ENCODE data around the gene SLC34A3.

The SLC34A3 gene

DNA sequence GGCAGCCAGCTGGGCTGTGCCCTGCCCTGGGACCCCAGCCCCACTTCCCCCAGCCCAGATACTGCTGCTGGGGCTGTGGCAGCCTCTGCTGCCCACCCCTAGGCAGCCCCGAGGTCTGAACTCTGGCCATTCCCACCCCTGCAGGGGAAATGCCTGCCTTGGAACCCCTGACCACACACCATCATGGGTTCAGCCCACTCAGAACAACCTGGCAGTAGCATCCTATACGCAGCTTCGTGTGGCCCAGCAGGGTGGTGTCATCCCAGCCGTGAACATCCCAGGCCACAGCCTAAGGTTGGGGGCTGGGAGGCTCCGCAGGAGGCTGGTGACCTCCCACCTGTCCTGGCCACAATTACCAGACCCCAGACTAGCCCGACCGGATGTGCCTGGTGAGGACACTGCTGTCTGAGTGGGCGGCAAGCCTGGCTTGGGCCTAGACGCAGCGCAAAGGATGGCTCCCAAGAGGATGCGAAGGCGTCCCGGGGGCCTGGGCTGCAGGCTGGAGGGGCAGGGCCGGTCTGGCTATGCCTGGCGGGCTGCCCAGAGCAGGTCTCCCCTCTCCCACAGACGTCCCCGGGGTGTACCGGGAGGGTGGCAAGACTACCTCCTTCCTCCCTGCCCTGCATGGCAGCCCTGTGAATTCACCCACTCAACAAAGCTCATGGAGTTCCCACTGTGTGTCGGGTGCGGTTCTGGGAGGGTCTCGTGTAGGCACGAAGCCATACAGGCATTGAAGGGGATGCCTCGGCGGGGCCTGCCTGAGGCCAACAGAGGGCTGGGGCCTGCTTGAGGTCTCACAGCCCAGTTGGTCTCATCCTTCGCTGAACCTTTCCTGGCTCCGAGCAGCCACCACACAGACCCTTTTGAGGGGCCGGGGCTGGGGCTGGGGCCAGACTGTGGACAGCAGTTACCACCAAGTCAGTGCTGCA is 1.5 kb upstream of the SLC34A3 start:
- Histone ChIP-seq H3K4me3 (replicated peaks; ENCODE audit: low read depth, low read length) (no peak overlapping the region), H3K27me3 (replicated peaks; ENCODE audit: control insufficient read depth, insufficient read depth, low read length) (no peaks in the 10 kb centered on the region; the same call in 1 of the 2 replicates), H3K36me3 (ENCODE audit: control insufficient read depth, insufficient read depth, low read length) (no peaks in the 10 kb centered on the region)
- no peak for TF ChIP-seq CTCF (IDR thresholded peaks at IDR 0.05; ENCODE audit: insufficient read depth, low read length, poor library complexity, severe bottlenecking)
- no peak for DNase-seq (ENCODE audit: extremely low read depth, insufficient read length)

DNA sequence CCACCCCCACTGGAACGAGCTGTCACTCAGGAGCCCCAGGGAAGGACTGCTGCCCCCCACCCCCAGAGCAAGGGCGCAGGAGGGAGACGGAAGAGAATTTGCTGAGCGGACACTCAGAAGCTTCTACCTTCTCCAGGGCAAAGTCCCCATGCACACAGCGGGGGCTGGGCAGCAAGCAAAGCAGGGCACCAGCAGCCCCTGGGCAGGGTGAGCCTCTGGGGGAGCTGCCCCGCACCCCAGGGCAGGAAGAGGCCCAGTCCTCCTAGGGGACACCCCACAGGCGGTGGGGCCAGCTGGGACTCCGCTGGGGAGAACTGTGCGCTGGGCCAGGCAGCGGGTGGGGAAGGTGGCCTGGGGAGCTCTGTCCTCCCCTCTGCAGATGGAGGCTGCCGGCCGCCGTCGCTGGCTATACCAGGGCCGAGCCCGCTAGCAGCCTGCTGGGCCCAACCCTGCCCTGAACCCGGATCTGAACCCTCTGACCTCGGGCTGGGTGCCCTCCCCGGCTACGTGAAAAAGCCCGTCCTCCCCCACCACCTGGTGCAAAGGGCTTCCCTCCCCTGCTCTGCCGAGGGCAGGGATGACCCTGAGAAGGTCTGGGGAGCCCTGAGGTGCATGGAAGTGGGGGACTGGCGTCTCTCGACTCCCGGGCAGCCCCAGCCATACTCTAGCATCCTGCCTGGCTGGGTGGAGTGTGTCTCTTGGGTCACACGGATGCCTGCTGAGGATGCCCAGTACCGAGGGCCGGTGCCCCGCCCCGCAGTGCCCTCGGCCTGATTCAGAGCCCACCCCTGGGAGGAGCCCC is 597 bp upstream of the SLC34A3 start:
- TF ChIP-seq CTCF (IDR thresholded peaks at IDR 0.05; ENCODE audit: insufficient read depth, low read length, poor library complexity, severe bottlenecking): no peak
- Histone ChIP-seq H3K36me3 (ENCODE audit: control insufficient read depth, insufficient read depth, low read length) (no peaks in the 10 kb centered on the region), H3K27me3 (replicated peaks; ENCODE audit: control insufficient read depth, insufficient read depth, low read length) (no peaks in the 10 kb centered on the region; the same call in 1 of the 2 replicates), H3K4me3 (replicated peaks; ENCODE audit: low read depth, low read length) (no peak overlapping the region)
- DNase-seq (ENCODE audit: extremely low read depth, insufficient read length): no peak

DNA sequence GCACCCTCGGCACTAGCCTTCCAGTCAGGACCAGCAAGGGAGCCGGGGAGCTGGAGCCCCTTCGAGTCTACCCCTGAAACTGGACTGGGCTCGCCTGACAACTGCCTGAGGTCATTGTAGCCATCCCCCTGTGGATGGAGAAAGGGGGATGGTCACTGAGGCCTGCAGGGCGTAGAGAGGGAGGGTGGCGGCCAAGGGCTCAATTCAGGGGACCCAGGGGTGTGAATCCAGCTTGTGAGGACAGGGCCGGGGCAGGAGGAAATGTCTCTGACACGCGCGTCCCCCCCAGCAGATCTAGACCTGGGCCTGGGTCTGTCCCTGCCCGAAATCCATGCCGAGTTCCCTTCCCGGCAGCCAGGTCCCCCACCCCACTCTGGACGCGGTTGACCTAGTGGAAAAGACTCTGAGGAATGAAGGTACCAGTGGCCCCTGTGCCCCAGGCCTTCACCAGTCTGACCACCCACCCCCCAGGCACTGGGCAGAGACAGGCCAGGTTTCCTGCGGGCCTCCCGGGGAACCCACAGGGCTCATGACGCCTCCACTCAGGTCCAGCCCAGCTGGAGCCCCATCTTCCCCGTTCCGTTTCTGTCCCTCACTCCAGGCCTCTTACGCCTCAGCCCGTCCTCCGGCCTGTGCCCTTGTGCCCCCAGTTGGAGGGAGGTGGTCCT is 805 bp downstream of the SLC34A3 start:
- H3K4me3 ChIP-seq (replicated peaks; ENCODE audit: low read depth, low read length): no peak overlapping the region
- no peak for DNase-seq (ENCODE audit: extremely low read depth, insufficient read length)
- H3K27me3 ChIP-seq (replicated peaks; ENCODE audit: control insufficient read depth, insufficient read depth, low read length): no peaks in the 10 kb centered on the region; the same call in 1 of the 2 replicates
- no peaks in the 10 kb centered on the region for H3K36me3 ChIP-seq (ENCODE audit: control insufficient read depth, insufficient read depth, low read length)
- no peak for TF ChIP-seq CTCF (IDR thresholded peaks at IDR 0.05; ENCODE audit: insufficient read depth, low read length, poor library complexity, severe bottlenecking)

GRCh38 chr9:137232101-137232500 is 1.4 kb downstream of the SLC34A3 start:
- Histone ChIP-seq H3K4me3 (replicated peaks; ENCODE audit: low read depth, low read length) (no peak overlapping the region), H3K36me3 (ENCODE audit: control insufficient read depth, insufficient read depth, low read length) (no peaks in the 10 kb centered on the region), H3K27me3 (replicated peaks; ENCODE audit: control insufficient read depth, insufficient read depth, low read length) (no peaks in the 10 kb centered on the region; the same call in 1 of the 2 replicates)
- DNase-seq (ENCODE audit: extremely low read depth, insufficient read length): no peak
- no peak for TF ChIP-seq CTCF (IDR thresholded peaks at IDR 0.05; ENCODE audit: insufficient read depth, low read length, poor library complexity, severe bottlenecking)

DNA sequence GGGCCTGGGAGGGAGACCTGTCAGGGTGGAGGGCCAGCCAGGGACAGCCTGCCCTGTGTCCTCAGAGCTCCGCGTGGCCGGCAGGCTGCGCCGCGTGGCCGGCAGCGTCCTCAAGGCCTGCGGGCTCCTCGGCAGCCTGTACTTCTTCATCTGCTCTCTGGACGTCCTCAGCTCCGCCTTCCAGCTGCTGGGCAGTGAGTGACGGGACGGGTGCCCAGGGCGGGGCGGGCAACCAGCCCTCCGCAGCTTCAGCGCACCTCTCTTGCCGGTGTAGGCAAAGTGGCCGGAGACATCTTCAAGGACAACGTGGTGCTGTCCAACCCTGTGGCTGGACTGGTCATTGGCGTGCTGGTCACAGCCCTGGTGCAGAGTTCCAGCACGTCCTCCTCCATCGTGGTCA is 1.8 kb downstream of the SLC34A3 start:
- no peaks in the 10 kb centered on the region; the same call in 1 of the 2 replicates for H3K27me3 ChIP-seq (replicated peaks; ENCODE audit: control insufficient read depth, insufficient read depth, low read length)
- no peaks in the 10 kb centered on the region for H3K36me3 ChIP-seq (ENCODE audit: control insufficient read depth, insufficient read depth, low read length)
- H3K4me3 ChIP-seq (replicated peaks; ENCODE audit: low read depth, low read length): no peak overlapping the region
- no peak for TF ChIP-seq CTCF (IDR thresholded peaks at IDR 0.05; ENCODE audit: insufficient read depth, low read length, poor library complexity, severe bottlenecking)
- no peak for DNase-seq (ENCODE audit: extremely low read depth, insufficient read length)
